GM18861 (cell line): Measurements from ENCODE around the gene SPTBN2.
"Not testable (repeated sequence)": the region's sequence is repeated elsewhere in the genome, so short reads cannot be mapped to it uniquely, and the experiment has no call there.

Experiments
- ATAC-seq: cut with Tn5 transposase; IDR thresholded peaks from one replicate; pipeline ENCODE4 v1.9.1; 2021; ENCODE audit not compliant: unreplicated experiment

Gene SPTBN2

GRCh38 chr11:66646828-66647227 lies 82.2 kb downstream of the SPTBN2 start:
- no peak for ATAC-seq

GRCh38 chr11:66643745-66644437 lies 85.1 kb downstream of the SPTBN2 start:
- ATAC-seq = no peak

DNA sequence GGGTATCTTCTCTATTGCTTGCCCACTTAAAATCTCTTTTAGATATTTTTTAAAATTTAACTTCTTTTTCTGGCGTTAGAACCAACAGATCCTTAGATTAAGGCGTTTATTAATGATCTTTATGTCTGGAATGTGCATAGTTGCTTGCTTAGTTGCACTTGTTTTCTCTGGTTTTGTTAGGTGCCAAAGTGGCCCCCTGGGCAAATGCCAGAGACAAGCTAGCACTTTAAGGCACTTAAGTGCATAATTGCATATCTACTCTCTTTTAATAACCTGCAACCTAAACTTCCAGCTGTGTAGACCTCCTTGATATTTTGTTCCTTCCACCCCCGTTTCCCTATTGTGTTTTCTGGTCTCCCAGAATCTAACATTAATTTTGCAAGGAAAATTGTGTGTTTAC lies 87.2 kb downstream of the SPTBN2 start:
- ATAC-seq = no peak

DNA sequence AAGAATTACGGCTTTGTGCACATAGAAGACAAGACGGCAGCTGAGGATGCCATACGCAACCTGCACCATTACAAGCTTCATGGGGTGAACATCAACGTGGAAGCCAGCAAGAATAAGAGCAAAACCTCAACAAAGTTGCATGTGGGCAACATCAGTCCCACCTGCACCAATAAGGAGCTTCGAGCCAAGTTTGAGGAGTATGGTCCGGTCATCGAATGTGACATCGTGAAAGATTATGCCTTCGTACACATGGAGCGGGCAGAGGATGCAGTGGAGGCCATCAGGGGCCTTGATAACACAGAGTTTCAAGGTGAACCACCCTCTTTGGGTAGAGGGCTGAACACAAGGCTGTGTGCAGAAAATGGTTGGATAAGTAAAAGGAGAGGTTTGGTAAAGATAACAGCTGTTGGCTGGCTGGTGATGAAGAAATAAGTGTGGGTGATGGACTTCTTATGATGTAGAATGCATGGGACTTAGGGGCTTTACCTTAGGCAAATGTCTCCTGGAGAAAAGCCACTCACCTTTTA lies 89.1 kb downstream of the SPTBN2 start:
- ATAC-seq = not testable (repeated sequence)

DNA sequence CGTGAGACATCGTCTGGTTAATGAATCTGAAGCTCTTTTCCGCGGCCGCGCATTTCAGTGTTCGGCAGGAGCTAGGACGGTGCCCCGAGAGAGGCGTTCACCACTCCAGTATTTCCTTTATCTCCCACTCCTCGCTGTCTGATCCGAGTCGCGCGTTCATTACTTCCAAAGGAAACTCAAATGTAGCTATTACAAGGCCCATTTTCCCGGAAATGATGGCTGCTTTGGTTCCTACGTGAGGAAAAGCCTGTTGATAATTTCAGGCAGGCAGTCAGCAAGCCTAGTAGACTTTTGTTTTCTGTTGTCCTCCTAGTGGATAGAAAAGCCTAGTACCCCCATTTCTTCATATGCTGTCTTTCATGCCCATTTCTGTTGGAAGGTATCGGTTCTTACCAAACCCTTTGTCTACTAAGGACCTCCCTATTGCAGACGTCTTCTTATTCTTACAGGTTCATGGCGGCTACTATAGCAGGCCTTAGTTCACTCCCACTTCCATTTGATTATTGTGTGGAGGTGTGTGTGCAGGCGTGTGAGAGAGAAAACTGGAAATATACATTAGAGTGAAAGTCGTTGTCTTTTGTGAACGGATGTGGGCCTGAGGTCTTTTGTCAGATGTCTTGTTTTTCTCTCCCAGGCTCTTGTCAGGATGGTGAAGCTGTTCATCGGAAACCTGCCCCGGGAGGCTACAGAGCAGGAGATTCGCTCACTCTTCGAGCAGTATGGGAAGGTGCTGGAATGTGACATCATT lies 89.8 kb downstream of the SPTBN2 start:
- ATAC-seq = no peak

GRCh38 chr11:66638177-66639065 lies 90.6 kb downstream of the SPTBN2 start, which contains the start of gene RBM4:
Gene RBM4 (plus strand): TSS chr11:66638703. CDS start chr11:66639712, 1,009 bp downstream.
- ATAC-seq = peak; percentile 95

GRCh38 chr11:66637557-66638176 lies 91.3 kb downstream of the SPTBN2 start:
- no peak for ATAC-seq

DNA sequence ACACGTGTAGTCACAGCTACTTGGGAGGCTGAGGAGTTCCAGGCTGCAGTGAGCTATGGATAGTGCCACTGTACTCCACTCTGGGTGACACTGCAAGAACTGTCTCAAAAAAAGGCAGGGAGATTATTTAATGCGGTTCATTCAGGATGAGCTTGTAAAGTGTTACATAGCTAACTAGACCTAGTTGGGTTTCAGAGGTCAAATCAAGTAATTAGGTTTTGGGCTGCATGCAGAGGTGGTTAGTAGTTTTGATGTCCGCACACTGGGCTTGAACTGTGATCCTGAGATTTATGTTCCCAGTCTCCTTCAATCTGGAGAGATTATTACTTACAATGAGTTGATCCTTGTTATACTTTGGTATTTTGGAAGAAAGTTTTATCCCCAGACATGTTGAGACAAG lies 92.6 kb downstream of the SPTBN2 start:
- ATAC-seq = no peak
